ENCODE data around the gene HSFX3.
A peak's percentile ranks its signal among the peaks of the same experiment; 100 is the strongest.
"Not testable (repeated sequence)": the region's sequence is repeated elsewhere in the genome, so short reads cannot be mapped to it uniquely, and the experiment has no call there.

The HSFX3 gene

DNA sequence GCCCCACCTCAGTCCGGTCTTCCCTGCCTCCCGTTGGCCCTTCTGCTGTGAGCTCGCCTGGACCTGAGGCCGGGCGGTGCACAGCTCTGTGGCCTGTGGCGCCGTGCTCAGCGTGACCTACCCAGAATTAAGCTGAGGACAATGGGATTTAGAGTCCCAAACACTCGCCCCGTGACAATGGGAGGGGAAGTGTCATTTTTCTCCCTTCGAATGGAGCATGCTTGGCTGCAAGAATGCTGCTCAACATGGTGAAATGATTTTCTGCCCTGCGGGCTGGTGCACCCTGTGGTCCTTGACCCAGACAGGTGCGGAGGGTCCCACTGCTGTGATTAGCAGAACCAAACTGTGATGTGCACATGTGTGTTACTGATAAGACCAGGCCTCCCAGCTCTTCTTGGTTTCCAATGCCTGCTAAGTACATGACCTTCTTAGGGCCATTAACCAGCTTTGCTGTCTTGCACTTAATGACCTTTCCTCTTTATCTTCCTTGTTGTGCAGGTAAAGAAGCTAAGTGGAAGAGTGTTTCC is 8.1 kb downstream of the HSFX3 start:
- peak; percentile 51 for DNase-seq

DNA sequence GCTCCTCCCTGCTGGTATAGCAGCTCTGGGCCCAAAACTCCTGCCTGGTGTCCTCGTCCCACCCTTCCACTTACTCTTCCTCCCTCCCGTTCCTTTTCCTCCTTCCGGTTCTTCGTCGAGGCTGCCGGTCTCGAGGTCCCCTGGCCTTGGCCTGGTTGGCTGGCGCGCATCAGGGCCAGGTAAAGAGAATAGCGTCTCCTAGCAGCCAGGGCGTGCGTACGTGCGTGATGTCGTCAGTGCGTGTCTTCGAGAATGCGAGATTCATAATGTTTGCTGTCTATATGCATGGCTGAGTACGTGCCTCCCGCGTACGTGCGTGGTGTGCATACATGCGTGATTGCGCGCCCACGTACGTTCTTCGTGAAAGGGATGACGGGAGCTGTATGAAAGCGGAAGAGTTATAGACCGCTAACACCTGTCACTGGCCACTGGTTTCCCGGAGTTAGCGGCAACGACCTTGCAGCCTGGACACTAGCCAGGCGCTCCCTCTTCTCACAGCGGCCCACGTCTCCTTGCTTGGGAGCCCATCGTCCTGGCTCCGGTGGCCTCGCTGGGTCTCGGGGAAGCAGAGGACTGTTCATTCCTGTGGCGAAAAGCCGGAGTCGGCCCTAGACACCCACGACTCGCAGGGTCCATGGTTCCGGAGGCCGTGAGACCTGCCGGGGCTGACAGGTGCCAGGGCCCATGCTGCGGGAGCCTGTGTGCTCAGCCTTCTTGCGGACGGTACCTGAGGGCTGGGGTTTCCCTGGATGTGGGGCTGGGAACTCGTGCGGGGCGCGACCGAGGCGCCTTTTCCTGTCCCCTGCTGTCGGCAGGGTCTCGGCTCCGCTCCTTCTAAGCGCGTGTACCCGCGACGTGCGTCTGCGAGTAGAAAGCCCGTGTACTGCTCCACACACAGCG is 8.9 kb downstream of the HSFX3 start, which contains the start of gene EOLA1:
Gene EOLA1 (plus strand): TSS at position 392 of the 900 bp plus-strand sequence. CDS start 4,619 bp downstream, outside the sequence.
- DNase-seq, result peak; percentile 95

DNA sequence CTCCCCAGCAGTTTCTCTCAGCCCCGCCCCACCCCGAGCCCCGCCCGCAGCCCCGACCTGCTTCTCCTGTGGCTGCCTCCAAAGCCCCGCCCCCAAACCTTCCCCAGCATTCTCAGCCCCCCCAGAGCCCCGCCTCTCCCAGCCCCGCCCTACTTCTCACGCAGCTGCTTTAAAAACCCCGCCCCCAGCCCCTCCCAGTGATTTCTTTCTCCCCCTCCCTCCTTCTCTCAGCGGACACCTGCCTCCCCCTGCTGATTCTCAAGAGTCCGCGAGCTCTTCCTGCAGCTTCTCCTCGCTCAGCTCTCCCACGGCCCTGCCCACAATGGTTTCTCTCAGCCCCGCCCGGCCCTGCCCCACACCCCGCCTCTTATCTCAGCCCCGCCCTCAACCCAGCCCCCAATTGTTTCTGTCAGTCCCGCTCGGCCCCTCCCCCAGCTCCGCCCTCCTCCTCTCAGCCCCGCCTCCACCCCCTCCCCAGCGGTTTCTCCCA is 9.5 kb downstream of the HSFX3 start:
- DNase-seq, result peak; percentile 95

DNA sequence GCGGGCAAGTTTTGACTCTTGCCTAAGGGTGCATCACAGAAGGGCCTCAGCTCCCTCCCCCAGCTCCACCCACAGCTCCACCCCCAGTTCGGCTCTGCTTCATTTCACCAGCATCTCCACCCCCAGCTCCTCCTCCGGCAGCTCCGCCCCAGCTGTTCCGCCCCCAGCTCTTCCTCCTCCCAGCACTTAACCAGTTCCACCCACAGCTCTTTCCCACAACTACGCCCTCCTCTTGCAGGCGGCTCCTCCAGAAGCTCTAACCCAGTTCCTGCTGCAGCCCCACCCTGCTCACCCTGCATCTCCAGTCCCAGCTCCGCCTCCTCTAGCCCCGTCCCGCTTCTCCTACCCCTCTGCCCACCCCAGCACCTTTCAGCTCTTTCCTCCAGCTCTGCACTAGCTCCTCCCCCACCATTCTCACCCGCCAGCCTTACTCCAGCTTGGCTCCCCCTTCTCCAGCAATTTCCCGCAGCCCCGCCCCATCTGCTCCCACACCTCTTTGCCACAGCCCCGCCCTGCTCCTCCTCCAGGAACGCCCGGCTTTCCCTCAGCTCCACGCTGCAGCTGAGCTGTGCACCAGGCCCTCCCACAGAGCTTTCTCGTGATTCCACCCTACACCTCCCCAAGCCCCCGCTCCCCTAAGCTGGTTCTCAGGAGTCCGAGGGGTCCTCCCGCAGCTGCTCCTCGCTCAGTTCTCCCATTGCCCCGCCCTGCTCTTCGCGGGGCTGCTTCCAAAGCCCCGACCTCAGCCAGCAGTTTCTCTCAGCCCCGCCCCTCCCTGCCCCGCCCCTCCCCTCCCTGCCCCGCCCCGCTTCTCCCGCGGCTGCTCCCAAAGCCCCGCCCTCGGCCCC is 10.2 kb downstream of the HSFX3 start:
- peak; percentile 95 for DNase-seq

DNA sequence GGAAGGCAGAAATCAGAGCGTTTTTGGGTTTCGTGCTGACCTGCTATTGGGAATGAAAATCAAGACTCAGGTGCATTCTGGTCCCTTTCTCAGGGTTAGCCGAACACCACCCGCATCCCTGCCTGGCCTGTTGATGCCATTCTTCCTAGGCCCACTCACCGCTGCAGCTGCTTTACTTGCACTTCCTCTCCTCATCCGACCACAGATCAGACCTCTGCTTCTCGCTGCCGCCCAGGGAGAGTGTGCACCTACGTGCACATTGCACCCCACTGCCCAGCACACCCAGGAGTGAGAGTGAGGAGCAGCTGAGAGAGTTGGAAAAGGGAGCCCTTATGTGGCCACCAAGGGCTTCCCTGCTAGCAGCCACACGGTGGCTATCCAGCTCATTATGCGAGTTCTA is 12.2 kb downstream of the HSFX3 start:
- not testable (repeated sequence) for DNase-seq

DNA sequence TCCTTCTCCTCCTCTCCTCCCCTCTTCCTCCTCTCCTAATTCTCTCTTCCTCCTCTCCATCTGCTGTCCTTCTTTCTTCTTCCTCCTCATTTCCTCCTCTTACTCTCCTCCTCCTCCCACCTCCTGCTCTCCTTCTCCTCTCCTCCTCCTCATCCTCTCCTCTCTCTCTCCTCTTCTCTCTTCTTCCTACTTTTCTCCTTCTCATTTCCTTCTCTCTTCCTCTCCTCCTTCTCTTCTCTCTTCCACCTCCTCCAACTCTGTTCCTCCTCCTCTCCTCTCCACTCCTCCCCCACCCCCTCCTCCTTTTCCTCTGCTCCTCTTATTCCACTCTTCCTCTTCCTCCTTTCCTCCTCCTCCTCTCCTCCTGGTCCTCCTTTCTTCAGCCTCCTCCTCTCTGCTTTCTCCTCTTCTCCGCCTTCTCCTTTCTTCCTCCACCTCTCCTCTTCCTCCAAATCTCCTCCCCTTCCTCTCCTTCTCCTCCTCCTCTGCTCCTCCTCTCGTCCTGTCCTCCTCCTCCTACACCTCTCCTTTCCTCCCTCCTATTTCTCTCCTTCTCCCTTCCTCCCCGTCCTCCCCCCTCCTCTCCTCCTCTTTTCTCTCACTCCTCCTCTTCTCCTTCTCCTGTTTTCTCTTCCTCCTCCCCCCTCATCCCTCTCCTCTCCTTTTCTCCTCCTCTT is 14.7 kb downstream of the HSFX3 start:
- DNase-seq, result not testable (repeated sequence)

DNA sequence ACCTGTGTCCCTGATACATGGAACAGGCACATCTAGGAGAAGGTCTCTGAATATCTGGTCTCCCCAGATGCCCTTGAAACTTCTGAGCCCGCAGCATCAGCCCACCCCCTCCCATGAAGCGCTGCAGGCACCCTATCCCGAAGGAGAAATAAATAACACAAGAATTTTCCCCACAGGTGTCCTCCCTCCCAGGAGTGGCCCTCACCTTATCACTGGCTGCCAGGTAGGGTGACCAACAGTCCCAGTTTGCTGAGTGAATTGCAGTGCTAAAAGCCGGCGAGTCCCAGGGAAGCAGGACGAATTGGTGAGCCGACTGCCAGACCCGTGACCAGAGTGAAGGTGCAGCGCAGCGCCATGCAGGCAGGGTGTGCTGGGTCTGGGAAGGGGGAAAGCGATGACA is 15.7 kb downstream of the HSFX3 start:
- not testable (repeated sequence) for DNase-seq

DNA sequence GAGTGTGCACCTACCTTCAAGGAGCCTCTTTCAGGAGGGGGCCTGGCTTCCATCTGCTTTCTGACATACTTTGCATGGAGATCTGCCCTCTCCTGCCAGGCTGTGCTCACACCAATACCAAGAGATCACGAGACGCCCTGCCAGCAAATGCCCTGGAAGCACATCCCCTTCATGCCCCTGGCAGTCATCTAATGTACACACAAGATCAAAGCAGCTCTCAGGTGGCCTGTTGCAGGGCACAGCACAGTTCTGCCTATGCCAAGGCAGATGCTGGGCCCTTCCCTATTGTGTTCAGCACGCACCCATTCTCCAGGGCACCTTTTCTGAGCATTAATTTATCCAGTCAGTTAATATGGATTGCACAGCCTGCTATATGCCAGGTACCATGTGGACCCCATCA is 16.9 kb downstream of the HSFX3 start:
- DNase-seq, result not testable (repeated sequence)

DNA sequence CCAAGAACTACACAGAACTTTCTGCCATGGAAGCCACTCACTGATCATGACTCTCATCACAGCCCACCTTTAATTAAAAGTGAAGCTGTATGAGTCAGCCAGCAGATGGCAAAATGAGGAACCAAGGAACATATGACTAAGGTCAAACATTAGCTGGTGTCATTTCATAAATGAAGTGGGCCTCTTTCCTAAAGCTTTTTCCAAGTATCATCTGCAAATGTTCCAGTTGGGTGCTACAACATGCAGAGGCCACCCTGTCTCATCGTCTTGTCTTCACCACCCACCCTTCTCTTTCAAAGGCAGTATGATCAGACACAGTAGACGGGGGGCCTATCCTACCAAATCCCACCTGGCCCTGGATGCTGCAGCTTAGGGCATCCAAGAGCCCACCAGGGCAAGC is 18.1 kb downstream of the HSFX3 start:
- no peak for DNase-seq

DNA sequence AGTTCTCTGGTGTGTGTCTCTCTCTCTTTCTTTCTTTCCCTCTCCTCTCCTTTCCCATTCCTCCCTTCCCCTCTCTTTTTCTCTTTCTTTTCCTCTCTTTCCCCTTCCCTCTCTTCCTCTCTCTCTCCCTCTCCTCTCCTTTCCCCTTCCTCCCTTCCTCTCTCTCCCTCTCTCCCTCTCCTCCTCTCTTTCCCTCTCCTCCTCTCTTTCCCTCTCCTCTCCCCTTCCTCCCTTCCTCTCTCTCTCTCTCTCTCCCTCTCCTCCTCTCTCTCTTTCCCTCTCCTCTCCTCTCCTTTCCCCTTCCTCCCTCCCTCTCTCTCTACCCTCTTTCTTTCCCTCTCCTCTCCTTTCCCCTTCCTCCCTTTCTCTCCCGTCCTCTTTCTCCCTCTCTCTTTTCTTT is 21.3 kb downstream of the HSFX3 start:
- DNase-seq, result no peak

DNA sequence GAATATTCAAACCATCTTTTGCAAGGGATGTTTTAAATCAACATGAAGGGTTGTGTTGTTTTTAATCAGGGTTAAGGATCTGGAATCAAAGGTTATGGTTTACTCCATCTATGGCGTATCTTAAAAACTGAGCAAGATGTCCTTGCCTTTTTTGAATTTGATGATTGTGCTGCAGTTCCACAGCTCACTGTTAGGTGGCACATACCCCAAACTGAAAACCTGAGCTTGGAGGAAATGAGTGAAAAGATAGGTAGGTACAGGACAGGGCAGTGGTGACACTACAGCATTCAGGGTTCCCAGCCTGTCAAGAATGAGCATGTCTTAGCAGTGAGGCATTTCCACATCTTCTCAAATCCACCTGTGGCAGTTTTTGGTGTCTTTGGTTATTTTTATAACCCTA is 22.0 kb downstream of the HSFX3 start:
- no peak for DNase-seq

DNA sequence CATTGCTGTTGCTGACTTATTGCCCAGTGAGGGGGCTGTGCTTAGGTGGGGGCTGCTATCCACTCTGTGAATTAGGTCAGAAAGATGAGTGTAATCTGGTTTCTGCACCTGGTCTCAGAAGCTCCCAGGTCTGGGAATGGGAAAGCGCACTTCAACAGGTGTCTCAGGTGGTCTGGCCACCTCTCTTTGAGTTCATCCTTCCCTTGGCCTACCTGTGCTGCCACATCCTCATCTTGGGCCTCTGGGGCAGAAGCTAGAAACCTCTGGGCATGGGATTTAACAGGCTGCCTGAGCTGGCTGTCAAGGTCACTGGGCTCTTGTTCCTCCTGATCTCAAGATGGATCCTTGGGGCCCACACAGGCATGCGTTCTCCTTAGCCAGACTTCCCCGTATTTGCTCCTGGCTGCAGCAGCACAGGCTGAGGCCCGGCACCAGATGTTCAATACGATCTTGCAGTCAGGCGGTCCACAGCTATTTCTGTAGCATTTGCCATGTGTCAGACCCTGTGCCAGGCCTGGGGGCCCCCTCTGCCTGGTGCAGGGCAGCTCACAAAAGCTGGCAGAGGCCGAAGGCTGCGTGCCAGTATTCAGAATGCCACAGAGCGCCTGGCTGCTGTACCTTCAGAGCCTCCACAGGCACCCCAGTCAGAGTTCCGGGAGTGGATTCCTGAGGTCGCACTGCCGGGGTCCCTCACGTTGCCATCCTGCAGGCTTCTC is 23.2 kb downstream of the HSFX3 start:
- not testable (repeated sequence) for DNase-seq

DNA sequence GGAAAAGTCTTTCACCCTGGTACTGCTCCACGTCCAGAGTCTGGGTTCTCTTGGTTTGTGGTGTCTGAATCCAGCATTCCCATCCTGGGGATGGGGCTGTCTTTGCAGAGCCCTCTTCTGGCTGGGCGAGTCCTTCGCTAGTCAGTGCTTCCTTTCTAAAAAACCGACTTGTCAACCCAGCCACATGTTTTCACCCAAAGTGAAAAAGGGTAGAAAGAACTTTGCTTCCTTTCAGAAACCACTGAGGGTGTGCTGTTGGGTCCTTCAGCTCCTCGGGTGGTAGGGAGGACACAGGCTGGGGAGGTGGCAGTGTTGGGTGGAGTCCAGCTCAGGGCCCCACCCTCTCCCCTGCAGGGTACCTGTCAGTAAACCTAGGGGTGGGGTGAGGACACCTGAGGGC is 23.8 kb downstream of the HSFX3 start:
- peak; percentile 34 for DNase-seq

DNA sequence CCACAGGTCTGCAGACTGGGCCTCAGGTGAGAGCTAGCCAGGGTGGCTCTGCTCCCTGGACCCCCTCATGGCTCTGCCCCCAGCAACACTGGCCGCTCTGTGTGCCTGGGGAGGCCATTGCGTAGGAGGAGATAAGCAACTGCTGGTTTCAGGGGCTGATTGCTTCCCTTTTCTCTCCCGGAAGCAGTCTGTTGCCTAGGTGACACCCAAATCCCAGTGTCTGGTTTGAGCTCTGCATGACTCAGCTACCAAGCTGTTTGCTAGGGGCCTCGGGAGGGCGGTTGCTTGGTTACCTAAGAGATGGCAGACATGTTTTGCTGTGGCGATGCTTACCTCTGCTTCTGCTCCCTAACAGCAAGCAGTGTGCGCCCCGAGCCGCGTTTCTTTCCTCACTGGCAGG is 24.3 kb downstream of the HSFX3 start:
- DNase-seq, result peak; percentile 71

DNA sequence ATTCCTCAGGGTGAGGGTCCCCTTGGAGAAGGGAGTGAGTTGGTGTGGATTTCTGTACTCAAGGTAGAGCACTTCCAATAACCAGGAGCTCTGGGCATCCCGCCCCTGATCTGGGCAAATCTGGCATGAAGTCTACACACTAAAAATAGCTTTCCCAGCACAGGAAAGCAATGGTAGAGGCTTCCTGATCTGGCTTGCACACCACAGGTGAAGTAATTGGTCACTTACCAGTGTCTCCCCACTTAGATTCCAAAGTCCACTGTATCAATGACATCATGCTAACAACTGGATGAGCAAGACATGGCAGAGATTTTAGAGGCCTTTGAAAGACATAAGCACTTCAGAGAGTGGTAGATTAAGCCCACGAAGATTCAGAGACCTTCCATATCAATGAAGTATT is 26.8 kb downstream of the HSFX3 start:
- no peak for DNase-seq

DNA sequence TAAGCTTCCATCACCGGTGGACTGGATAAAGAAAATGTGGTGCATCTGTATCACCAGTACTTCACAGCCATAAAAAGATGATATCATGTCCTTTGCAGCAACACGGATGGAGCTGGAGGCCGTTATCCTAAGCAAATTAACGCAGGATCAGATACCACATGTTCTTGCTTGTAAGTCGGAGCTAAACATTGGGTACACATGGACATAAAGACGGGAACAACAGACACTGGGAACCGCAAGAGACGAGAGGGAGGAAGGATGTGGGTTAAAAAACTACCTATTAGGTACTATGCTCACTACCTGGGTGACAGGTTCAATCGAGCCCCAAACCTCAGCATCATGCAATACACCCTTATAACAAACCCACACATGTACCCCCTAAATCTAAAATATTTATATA is 28.3 kb downstream of the HSFX3 start:
- DNase-seq, result no peak

DNA sequence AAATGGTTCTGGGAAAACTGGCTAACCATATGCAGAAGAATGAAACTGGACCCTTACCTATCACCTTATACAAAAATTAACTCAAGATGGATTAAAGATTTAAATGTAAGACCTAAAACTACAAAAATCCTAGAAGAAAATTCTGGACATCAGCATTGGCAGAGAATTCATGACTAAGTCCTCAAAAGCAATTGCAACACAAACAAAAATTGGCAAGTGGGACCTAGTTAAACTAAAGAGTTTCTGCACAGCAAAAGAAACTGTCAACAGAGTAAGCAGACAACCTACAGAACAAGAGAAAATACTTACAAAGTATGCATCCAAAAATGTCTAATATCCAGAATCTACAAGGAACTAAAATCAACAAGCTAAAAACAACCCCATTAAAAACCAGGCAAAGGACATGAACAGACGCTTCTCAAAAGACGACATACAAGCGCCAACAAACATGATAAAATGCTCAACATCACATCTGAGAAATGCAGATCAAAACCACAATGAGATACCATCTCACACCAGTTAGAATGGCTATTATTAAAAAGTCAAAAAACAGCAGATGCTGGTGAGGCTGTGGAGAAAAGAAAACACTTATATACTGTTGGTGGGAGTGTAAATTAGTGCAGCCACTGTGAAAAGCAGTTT is 29.0 kb downstream of the HSFX3 start:
- DNase-seq, result not testable (repeated sequence)

DNA sequence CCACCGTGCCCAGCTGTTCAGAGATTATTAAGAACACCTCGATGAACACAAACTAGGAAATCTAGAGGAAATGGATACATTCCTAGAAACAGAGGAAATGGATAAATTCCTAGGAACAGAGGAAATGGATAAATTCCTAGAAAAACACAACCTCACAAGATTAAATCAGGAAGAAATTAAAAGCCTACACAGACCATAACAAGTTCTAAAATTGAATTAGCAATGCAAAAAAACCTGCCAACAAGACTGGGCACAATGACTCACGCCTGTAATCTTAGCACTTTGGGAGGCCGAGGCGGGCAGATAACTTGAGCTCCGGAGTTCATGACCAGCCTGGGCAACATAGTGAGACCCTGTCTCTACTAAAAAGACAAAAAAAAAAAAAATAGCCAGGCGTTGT is 31.5 kb downstream of the HSFX3 start:
- no peak for DNase-seq

DNA sequence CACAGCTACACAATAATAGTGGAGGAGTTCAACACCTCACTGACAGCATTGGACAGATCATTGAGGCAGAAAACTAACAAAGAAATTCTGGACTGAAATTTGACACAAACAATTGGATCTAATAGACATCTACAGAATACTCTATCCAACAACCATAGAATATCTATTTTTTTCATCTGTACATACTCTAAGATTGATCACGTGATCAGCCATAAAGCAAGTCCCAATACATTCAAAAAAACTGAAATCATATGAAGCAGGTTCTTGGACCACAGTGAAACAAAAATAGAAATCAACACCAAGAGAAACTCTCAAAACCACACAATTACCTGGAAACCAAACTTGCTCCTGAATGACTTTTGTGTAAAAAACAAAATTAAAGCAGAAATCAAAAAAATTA is 32.4 kb downstream of the HSFX3 start:
- no peak for DNase-seq

DNA sequence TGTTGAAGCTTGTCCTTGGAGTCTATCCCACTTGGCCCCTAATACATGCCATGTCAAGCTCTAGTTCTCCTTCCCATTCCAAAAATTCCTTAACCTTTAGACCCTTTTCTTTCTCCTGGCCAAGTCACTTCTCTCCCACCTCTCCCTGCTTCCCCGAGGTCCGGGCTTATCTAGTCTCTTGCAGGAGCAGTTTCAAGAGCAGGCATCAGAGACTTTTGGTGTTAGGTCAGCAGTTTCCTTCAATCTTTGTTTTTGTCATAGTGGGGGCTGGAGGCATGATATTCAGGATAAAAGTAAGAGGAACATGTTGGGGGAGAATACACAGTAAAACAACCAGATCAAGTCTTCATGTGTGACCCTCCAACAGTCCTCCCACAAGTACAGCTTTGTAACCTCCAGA is 33.1 kb downstream of the HSFX3 start:
- DNase-seq, result no peak

DNA sequence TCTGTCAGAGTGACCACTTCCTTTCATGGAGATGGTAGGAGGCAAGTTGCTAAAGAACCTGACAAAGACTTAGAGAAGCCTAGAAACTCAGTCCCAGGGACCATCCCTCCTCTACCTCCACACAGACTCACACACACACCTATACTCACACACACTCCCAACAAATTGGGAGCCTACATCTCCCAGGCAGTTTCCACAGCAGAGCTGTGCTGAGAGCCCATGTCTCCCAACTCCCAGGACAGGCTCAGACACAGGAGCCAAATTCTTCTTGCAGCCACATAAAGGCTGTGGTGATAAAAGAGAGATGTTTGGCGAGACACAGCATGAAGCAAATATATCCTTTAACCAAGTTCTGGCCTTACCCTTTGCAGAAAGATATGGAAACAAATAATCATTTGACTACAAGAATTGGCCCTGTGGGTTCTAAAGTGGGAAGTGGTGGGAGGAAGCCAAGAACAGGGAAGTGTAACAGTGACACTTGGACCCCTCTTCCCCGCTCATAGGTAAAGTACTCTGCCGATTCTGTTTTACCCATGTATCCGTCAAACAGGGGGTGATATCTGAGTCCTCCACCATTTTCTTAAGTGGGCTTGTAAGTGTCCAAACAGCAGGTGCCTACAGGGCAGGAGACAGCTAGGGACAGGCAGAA is 33.6 kb downstream of the HSFX3 start:
- DNase-seq, result no peak

Data from NCI-H146 (cell line).